ENCODE measurements around the gene ARHGEF39. TPM values are rescaled to one million over a fixed set of nuclear protein-coding genes. Genes with fewer than 3 reads are reported as not detected.
"Not testable (repeated sequence)": the region's sequence is repeated elsewhere in the genome, so short reads cannot be mapped to it uniquely, and the experiment has no call there.

Gene ARHGEF39
- total RNA-seq, 1 donor from 2014 or later, result 0.22 TPM

- DNase-seq (ENCODE audit: missing footprints); ATAC-seq; intact Hi-C loops (cut with DNase I): not testable (repeated sequence)
Observed at GRCh38 chr9:35612066-35612465, 52.9 kb downstream of the ARHGEF39 start.

- no peak for DNase-seq (ENCODE audit: missing footprints)
- intact Hi-C loops (cut with DNase I), result no loop called here
- peak; percentile 42 for ATAC-seq
Observed at GRCh38 chr9:35611230-35611797, 53.7 kb downstream of the ARHGEF39 start.

GRCh38 chr9:35609820-35610163, 55.2 kb downstream of the ARHGEF39 start:
- ATAC-seq, result no peak
- no peak for DNase-seq (ENCODE audit: missing footprints)
- intact Hi-C loops (cut with DNase I), result no loop called here

Small RNA genes within 50 kb of the gene (microRNA-seq; reads per million reads assigned to microRNA genes)
- not detected for gene MIR6852

Other genes with a start within 250 kb of the ARHGEF39 start
- gene RUSC2, start 175.1 kb downstream of the ARHGEF39 start, total RNA-seq, result 25.1 TPM
- gene TESK1, start 59.9 kb downstream of the ARHGEF39 start, total RNA-seq, result 27.3 TPM
- gene CD72, start 46.8 kb downstream of the ARHGEF39 start, total RNA-seq, result 0.89 TPM
- not detected for gene SIT1, start 14.3 kb downstream of the ARHGEF39 start, total RNA-seq
- 15,747 TPM for gene RMRP, start 7.2 kb downstream of the ARHGEF39 start, total RNA-seq
- 58.6 TPM for gene CCDC107, start 6.9 kb downstream of the ARHGEF39 start, total RNA-seq
- 0.30 TPM for gene CA9, start 8.7 kb upstream of the ARHGEF39 start, total RNA-seq
- 1,163 TPM for gene TPM2, start 24.7 kb upstream of the ARHGEF39 start, total RNA-seq
- 255 TPM for gene TLN1, start 67.0 kb upstream of the ARHGEF39 start, total RNA-seq
- gene CREB3, start 67.5 kb upstream of the ARHGEF39 start, total RNA-seq, result 23.5 TPM
- gene GBA2, start 84.0 kb upstream of the ARHGEF39 start, total RNA-seq, result 80.2 TPM
- gene RGP1, start 84.1 kb upstream of the ARHGEF39 start, total RNA-seq, result 29.0 TPM
- gene MSMP, start 89.1 kb upstream of the ARHGEF39 start, total RNA-seq, result not detected
- gene NPR2, start 126.4 kb upstream of the ARHGEF39 start, total RNA-seq, result 25.2 TPM
- gene SPAG8, start 147.1 kb upstream of the ARHGEF39 start, total RNA-seq, result 2.1 TPM
- 72.7 TPM for gene HINT2, start 149.8 kb upstream of the ARHGEF39 start, total RNA-seq
- not detected for gene FAM221B, start 163.5 kb upstream of the ARHGEF39 start, total RNA-seq
- 13.8 TPM for gene TMEM8B, start 164.0 kb upstream of the ARHGEF39 start, total RNA-seq
- gene OR13J1, start 205.2 kb upstream of the ARHGEF39 start, total RNA-seq, result not detected
- 8.1 TPM for gene HRCT1, start 241.0 kb upstream of the ARHGEF39 start, total RNA-seq
- gene SPAAR, start 244.3 kb upstream of the ARHGEF39 start, total RNA-seq, result 9.6 TPM

Measured in Right ventricle myocardium inferior (tissue), 1 donor.